IMR-90 (cell line): ENCODE data around the gene MISP3. TPM values are rescaled to one million over a fixed set of nuclear protein-coding genes. Genes with fewer than 3 reads are reported as not detected.

ENCODE experiments used
- ATAC-seq: fragments of 200-7000 bp; cut with Tn5 transposase; 2 replicates; pipeline ENCODE4 v1.9.1; 2020; ENCODE audit warnings: low read depth, mild to moderate bottlenecking, moderate library complexity
- BruUV-seq: library from RNA; stranded (reverse); fragments of 400-500 nt; replicated peaks from 2 replicates; lab custom pipeline; 2021; lab: Mats Ljungman, UMichigan
- CTCF ChIA-PET: fragments of 300-600 bp; formaldehyde crosslinking; extraction: SDS; loops from one replicate; lab custom pipeline; 2021; ENCODE audit warnings: antibody characterized with exemption; lab: Yijun Ruan, JAX
- POLR2A ChIA-PET: fragments of 300-600 bp; sonication (Branson Sonifier 250); formaldehyde crosslinking; loops from one replicate; lab custom pipeline; 2022; ENCODE audit warnings: antibody characterized with exemption; ENCODE audit not compliant: unreplicated experiment; lab: Charles Lee
- DNase-seq: peaks from one replicate; pipeline ENCODE4 v3.0.0; 2013
- H2AFZ ChIP-seq: replicated peaks from 2 replicates; pipeline ENCODE3; 2013; ENCODE audit warnings: low read length, mild to moderate bottlenecking; ENCODE audit not compliant: poor library complexity
- H2AK5ac ChIP-seq: 2 replicates; pipeline ENCODE4 v1.6.1; 2013; ENCODE audit warnings: low read depth, low read length, inconsistent platforms
- H2AK9ac ChIP-seq: replicated peaks from 2 replicates; pipeline ENCODE3; 2013; ENCODE audit warnings: mild to moderate bottlenecking, low read depth, low read length, moderate library complexity; ENCODE audit not compliant: poor library complexity
- H2BK120ac ChIP-seq: 2 replicates; pipeline ENCODE4 v1.6.1; 2013; ENCODE audit warnings: low read depth, low read length, inconsistent platforms
- H2BK15ac ChIP-seq: 3 replicates; pipeline ENCODE4 v1.6.1; 2013; ENCODE audit warnings: low read depth, low read length, inconsistent platforms
- H2BK20ac ChIP-seq: 2 replicates; pipeline ENCODE4 v1.6.1; 2013; ENCODE audit warnings: low read depth, mild to moderate bottlenecking, inconsistent platforms, low read length, moderate library complexity
- H2BK5ac ChIP-seq: 2 replicates; pipeline ENCODE4 v1.6.1; 2013; ENCODE audit warnings: mild to moderate bottlenecking, low read depth, low read length, inconsistent platforms; ENCODE audit not compliant: poor library complexity, severe bottlenecking
- H3K14ac ChIP-seq: replicated peaks from 2 replicates; pipeline ENCODE4 v1.6.1; 2013; ENCODE audit warnings: low read depth, low read length, inconsistent platforms
- H3K18ac ChIP-seq: 2 replicates; pipeline ENCODE4 v1.6.1; 2013; ENCODE audit warnings: low read depth, low read length, control low read depth
- H3K23ac ChIP-seq: 2 replicates; pipeline ENCODE4 v1.6.1; 2013; ENCODE audit warnings: low read depth, low read length, inconsistent platforms
- H3K27ac ChIP-seq: 2 replicates; pipeline ENCODE4 v1.5.1; 2013; ENCODE audit warnings: mild to moderate bottlenecking, control low read depth, low read length; ENCODE audit not compliant: insufficient read depth
- H3K27me3 ChIP-seq: 2 replicates; pipeline ENCODE4 v1.6.1; 2013; ENCODE audit warnings: low read length; ENCODE audit not compliant: control insufficient read depth, insufficient read depth
- H3K36me3 ChIP-seq: 2 replicates; pipeline ENCODE4 v1.6.1; 2013; ENCODE audit warnings: low read length, mixed read lengths; ENCODE audit not compliant: control insufficient read depth, insufficient read depth
- H3K4ac ChIP-seq: 2 replicates; pipeline ENCODE4 v1.6.1; 2013; ENCODE audit warnings: low read depth, low read length, inconsistent platforms
- H3K4me1 ChIP-seq: 2 replicates; pipeline ENCODE4 v1.6.1; 2013; ENCODE audit warnings: low read length, mixed read lengths; ENCODE audit not compliant: control insufficient read depth, insufficient read depth
- H3K4me2 ChIP-seq: 2 replicates; pipeline ENCODE4 v1.6.1; 2013; ENCODE audit warnings: low read depth, mild to moderate bottlenecking, control low read depth, low read length, moderate library complexity
- H3K4me3 ChIP-seq: 2 replicates; pipeline ENCODE4 v1.5.1; 2013; ENCODE audit warnings: low read depth, mild to moderate bottlenecking, control low read depth, low read length, moderate library complexity; ENCODE audit not compliant: insufficient read depth
- H3K56ac ChIP-seq: 2 replicates; pipeline ENCODE4 v1.6.1; 2013; ENCODE audit warnings: low read length, inconsistent platforms; ENCODE audit not compliant: insufficient read depth; ENCODE audit errors: extremely low read depth
- H3K79me1 ChIP-seq, 2 experiments: 2 replicates each; pipeline ENCODE4 v1.6.1; 2013; ENCODE audit warnings: low read length in 2 of 2, inconsistent platforms in 1 of 2, low read depth in 1 of 2
- H3K9ac ChIP-seq: 2 replicates; pipeline ENCODE4 v1.6.1; 2013; ENCODE audit warnings: low read depth, low read length, control low read depth
- H3K9me1 ChIP-seq: 2 replicates; pipeline ENCODE4 v1.6.1; 2013; ENCODE audit warnings: low read length, inconsistent platforms; ENCODE audit not compliant: insufficient read depth
- H3K9me3 ChIP-seq: 2 replicates; pipeline ENCODE4 v1.6.1; 2013; ENCODE audit warnings: low read length; ENCODE audit not compliant: control insufficient read depth, insufficient read depth
- H4K20me1 ChIP-seq: 2 replicates; pipeline ENCODE4 v1.6.1; 2013; ENCODE audit warnings: low read length, inconsistent platforms; ENCODE audit not compliant: insufficient read depth
- H4K5ac ChIP-seq: 2 replicates; pipeline ENCODE4 v1.6.1; 2013; ENCODE audit warnings: mild to moderate bottlenecking, low read depth, low read length, control low read depth
- H4K8ac ChIP-seq, 2 experiments: 2 replicates each; pipeline ENCODE4 v1.6.1; 2013; ENCODE audit warnings: low read depth in 2 of 2, low read length in 2 of 2, control low read depth in 1 of 2, inconsistent platforms in 1 of 2
- H4K91ac ChIP-seq: 2 replicates; pipeline ENCODE4 v1.6.1; 2013; ENCODE audit warnings: low read depth, low read length, inconsistent platforms; ENCODE audit not compliant: insufficient read depth
- BHLHE40 ChIP-seq: fragments of 150-350 bp; IDR thresholded peaks from 2 replicates; pipeline ENCODE4 v1.6.1; 2016; ENCODE audit warnings: mild to moderate bottlenecking, low read depth, low read length
- FOS ChIP-seq: fragments of 150-350 bp; IDR thresholded peaks from 2 replicates; pipeline ENCODE4 v1.6.1; 2016; ENCODE audit warnings: low read depth, low read length
- MAZ ChIP-seq: IDR thresholded peaks from 2 replicates; pipeline ENCODE4 v1.6.1; 2012; ENCODE audit warnings: low read depth, mild to moderate bottlenecking, low read length, improper control_type of control experiment, moderate library complexity, borderline replicate concordance
- NFE2L2 ChIP-seq: fragments of 150-350 bp; IDR thresholded peaks from 2 replicates; pipeline ENCODE4 v1.6.1; 2016; ENCODE audit warnings: low read depth, mild to moderate bottlenecking, low read length
- POLR2A ChIP-seq: IDR thresholded peaks from 2 replicates; pipeline ENCODE4 v1.6.1; 2012; ENCODE audit warnings: mild to moderate bottlenecking, low read depth, low read length
- RAD21 ChIP-seq: IDR thresholded peaks from 2 replicates; pipeline ENCODE4 v1.6.1; 2012; ENCODE audit warnings: low read length, improper control_type of control experiment
- USF2 ChIP-seq: fragments of 150-350 bp; IDR thresholded peaks from 2 replicates; pipeline ENCODE4 v1.6.1; 2017; ENCODE audit warnings: mild to moderate bottlenecking, antibody characterized with exemption, low read length, low read depth
- WGBS, 2 experiments: methylation state at CpG; one replicate each; pipeline versions ENCODE4 v1.1.5 to v1.1.7; 2013; ENCODE audit warnings: missing lambda C conversion rate in 2 of 2; ENCODE audit not compliant: insufficient read length in 1 of 2; ENCODE audit errors: extremely low coverage in 2 of 2; 5-methylcytosine and 5-hydroxymethylcytosine counted together
- dilution Hi-C: fragments of 300-500 bp; cut with HindIII; formaldehyde crosslinking; loops from one replicate; pipeline ENCODE4 v1.14.3; 2018; ENCODE audit warnings: low sequenced_read_pairs; ENCODE audit not compliant: unreplicated experiment
- in situ Hi-C: fragments of 300-500 bp; cut with MboI; formaldehyde crosslinking; loops from 3 replicates; pipeline ENCODE4 v1.14.3; 2019; ENCODE audit warnings: low sequenced_read_pairs, inconsistent platforms, mixed read lengths
- intact Hi-C: fragments of 100-400 bp; cut with micrococcal nuclease; formaldehyde crosslinking; loops from 2 replicates; pipeline ENCODE4 v1.10.0; 2022
- polyA plus RNA-seq, 3 experiments: library from polyadenylated mRNA; depleted of rRNA; stranded (reverse); fragments of >200 nt; gene quantifications; 2 replicates each; pipeline ENCODE4 v1.2.3, GENCODE V29; 2012; ENCODE audit warnings: low replicate concordance in 1 of 3
- total RNA-seq: library from RNA; depleted of rRNA; stranded (reverse); fragments of >200 nt; gene quantifications from 2 replicates; pipeline ENCODE4 v1.2.3, GENCODE V29; 2012

MISP3 gene
- total and polyA plus RNA-seq, 2 of the 4 experiments (the other 2 are of a cell fraction): under 0.01 to 0.68 TPM

GRCh38 chr19:14117668-14118164 is 45.1 kb downstream of the MISP3 start, which contains the start of gene PRKACA:
PRKACA (minus strand) TSS chr19:14117762; CDS start chr19:14117547, 215 bp downstream.
- ATAC-seq (peak; percentile 93), DNase-seq (peak; percentile 98)
- POLR2A ChIA-PET: interaction anchor here (0.6 kb wide), 1 partner anchor 8 kb away, joined by 3 read pairs; no protein-coding TSS in a partner anchor
- dilution Hi-C loops: no loop called here
- peak within 1 kb of the TSS; percentile 87 for H2AFZ ChIP-seq
- peak within 1 kb of the TSS; percentile 74 for H3K4me3 ChIP-seq
- H3K27ac ChIP-seq: peak within 1 kb of the TSS; percentile 83
- H3K9ac ChIP-seq: peak within 1 kb of the TSS; percentile 78
- H3K36me3 ChIP-seq: no peaks in the 10 kb centered on the region
- H3K4me1 ChIP-seq: peaks cover 23% of the 10 kb centered on the region
- H2BK5ac ChIP-seq: peak within 1 kb of the TSS; percentile 82
- H2BK15ac ChIP-seq: no peak within 1 kb of the TSS; the same call in 2 of the 3 replicates
- peak within 1 kb of the TSS; percentile 84 for H3K14ac ChIP-seq
- H3K9me3 ChIP-seq: no peaks in the 10 kb centered on the region
- H2BK120ac ChIP-seq: peak within 1 kb of the TSS; percentile 63
- TF ChIP-seq POLR2A (no peak), RAD21 (no peak), NFE2L2 (no peak), MAZ (peak; percentile 88; the same call in 1 of the 2 replicates), USF2 (peak; percentile 64), BHLHE40 (no peak), FOS (peak; percentile 87)
- peak within 1 kb of the TSS; percentile 70 for H2AK9ac ChIP-seq
- peak within 1 kb of the TSS; percentile 98 for H3K4me2 ChIP-seq
- H4K91ac ChIP-seq: peak within 1 kb of the TSS; percentile 83
- H3K23ac ChIP-seq: peak within 1 kb of the TSS; percentile 91
- H3K18ac ChIP-seq: peak within 1 kb of the TSS; percentile 48
- H3K79me1 ChIP-seq: peaks cover 10 to 57% of the 10 kb centered on the region in 2 experiments
- no peaks in the 10 kb centered on the region for H3K27me3 ChIP-seq
- H3K9me1 ChIP-seq: peaks cover 17% of the 10 kb centered on the region; the same call in 1 of the 2 replicates
- peak within 1 kb of the TSS; percentile 80 to 89 for H4K8ac ChIP-seq
- peak within 1 kb of the TSS; percentile 57 for H3K56ac ChIP-seq
- WGBS, 2 experiments: 1% methylated on average over 48 of the region's 67 CpGs; no CpG with 5 or more reads in 1 of the 2 experiments
- H4K20me1 ChIP-seq: peaks cover 8% of the 10 kb centered on the region
- no peak within 1 kb of the TSS for H2BK20ac ChIP-seq
- peak within 1 kb of the TSS; percentile 90 for H2AK5ac ChIP-seq
- peak within 1 kb of the TSS; percentile 65 for H4K5ac ChIP-seq
- H3K4ac ChIP-seq: peak within 1 kb of the TSS; percentile 89
- CTCF ChIA-PET: interaction anchor here (0.6 kb wide), 1 partner anchor 238 kb away, joined by 3 read pairs; no protein-coding TSS in a partner anchor
- intact Hi-C loops: no loop called here
- in situ Hi-C loops: no loop called here
- BruUV-seq: no TSS peak
